Measurements from ENCODE around the gene RNF213.
"Not testable (repeated sequence)": the region's sequence is repeated elsewhere in the genome, so short reads cannot be mapped to it uniquely, and the experiment has no call there.

The RNF213 gene

DNA sequence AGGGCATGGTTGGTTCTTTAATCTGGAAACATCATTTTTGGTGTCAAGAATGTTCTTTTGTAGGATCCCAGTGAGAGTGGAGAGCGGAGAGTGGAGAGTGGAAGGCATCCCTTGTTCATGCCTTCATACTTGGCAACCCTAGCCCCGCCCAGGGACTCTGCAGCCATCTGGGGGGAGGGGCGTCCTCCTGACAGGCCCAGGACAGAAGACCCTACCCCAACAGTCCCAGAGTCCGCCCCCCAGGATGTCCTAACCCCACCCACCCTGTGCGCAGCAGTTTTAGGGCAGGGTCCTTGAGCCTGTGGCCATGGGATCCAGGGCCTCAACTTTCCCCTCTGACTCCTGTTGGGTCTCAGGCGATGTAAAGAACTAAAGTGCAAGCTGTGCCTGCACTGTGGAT, 36.0 kb upstream of the RNF213 start:
- DNase-seq: no peak

DNA sequence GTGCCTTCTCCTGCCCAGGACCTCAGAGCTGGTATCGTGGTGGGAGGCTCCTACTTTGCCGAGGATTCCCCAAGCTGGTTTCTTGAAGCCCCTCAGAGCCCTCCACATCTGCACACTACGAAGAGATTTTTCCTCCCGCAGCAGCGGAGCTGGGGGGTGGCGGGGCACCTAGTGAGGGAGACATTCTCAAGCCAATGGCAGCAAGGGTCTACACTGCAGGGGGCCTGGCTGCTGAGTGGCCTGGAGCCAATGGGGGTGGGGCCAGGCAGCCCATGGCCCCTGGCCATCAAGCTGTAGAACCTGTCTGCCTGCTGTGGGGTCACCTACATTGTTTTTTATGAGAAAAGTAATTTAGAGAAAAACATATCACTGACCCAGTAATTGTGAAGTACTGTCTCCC, 35.4 kb upstream of the RNF213 start:
- DNase-seq: no peak

DNA sequence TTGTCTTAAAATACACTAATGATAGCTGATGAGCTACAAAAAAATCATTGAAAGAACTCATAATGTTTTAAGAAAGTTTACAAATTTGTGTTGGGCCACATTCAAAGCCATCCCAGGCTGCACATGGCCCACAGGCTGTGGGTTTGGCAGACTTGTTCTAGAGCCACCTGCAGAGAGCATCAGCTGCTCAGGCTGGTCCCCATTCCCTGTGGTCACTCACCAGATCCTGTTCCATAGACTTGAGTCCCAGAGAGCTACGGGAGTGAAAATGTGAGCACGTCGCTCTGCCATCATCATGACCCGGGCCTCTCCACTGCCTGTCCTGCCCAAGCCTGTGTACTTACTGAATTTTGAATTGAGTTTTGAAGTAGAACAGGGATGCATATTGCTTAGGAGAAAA, 33.5 kb upstream of the RNF213 start:
- no peak for DNase-seq

DNA sequence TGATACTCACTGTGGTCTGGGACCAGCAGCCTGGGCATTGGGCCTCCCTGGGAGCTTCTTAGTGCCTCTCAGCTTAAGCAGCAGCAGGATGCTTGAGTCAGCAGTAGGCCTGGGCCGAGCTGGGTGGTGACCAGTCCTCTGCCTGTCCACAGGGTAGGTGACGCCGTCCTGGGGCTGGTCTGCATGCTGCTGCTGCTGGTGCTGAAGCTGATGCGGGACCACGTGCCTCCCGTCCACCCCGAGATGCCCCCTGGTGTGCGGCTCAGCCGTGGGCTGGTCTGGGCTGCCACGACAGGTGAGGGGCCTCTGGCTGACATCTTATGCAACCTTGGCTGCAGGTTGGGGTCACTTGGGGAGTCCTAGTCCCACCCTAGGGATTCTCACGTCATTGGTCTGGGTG, 33.0 kb upstream of the RNF213 start:
- no peak for DNase-seq

DNA sequence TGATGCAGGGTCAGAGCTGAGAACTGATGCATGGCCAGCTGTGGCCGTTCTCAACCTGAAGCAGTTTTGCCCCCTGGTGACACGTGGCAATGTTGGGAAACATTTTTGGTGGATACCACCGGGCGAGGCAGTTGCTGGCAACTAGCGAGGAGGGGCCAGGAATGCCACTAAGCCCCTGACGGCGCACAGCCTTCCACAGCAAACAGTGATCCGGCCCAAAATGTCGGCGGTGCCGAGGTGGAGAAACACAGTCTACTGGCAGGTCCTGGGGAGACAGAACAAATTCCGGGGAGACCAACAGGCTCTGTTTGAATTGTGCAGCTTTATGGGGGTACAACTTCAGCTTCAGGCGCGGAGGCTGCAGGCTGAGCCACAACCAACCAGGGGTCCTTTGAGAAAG, 32.2 kb upstream of the RNF213 start:
- DNase-seq: no peak

DNA sequence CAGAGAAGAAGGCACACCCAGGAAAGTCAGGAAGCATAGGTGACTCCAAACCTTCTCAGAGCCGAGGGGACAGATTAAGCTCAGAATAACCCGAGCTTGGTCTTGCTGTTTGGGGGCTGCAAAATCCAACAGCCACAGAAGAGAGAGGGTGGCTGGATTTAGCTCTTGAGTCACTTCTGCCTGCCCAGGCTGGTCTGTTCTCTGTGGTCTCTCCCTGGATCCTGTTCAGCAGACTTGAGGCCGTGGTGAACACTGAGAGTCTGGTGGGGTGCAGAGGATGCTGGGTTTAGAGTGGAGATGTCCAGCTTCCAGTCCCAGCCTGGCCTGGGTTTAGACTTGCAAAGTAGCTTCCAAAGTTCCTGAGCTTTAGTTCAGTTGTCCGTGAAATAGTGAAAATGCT, 31.6 kb upstream of the RNF213 start:
- no peak for DNase-seq

DNA sequence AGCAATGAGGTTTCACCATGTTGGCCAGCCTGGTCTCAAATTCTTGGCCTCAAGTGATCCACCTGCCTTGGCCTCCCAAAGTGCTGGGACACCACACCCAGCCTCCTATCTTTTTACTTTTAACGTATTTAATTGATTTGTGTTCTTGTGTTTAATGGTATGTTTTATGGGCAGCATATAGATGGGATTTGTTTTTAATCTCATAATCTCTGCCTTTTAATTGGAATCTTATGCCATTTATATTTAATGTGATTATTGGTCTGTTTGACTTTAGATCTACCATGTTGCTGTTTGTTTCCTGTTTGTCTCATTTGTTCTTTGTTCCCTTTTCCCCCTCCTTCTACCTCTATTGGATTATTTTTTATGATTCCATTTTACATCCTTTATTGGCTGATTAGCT, 28.2 kb upstream of the RNF213 start:
- DNase-seq: no peak

DNA sequence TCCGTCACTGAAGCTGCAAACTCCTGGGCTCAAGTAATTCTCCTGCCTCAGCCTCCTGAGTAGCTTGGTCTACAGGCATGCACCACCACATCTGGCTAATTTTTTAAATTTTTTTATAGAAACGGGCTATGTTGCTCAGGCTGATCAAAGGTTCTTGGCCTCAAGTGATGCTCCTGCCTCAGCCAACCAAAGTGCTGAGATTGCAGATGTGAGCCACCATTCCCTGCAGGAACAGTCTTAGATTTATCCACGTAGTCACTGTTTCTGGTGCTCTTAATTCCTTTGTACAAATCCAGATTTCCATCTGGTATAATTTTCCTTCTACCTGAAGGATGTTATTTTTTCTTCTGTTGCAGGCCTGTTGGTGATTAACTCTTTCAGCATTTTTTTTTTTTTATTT, 27.4 kb upstream of the RNF213 start:
- DNase-seq: no peak

DNA sequence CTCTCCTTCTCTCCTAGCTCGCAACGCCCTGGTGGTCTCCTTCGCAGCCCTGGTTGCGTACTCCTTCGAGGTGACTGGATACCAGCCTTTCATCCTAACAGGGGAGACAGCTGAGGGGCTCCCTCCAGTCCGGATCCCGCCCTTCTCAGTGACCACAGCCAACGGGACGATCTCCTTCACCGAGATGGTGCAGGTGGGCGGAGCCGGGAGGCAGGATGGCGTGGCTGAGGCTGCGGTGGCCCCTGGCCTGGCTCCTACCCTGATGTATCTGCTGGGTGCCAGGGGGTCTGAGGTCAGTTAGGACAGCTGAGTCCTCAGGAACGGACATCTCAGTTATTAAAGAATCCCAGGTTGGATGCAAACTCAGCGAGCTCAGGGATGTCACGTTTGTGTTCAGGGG, 23.7 kb upstream of the RNF213 start:
- no peak for DNase-seq

DNA sequence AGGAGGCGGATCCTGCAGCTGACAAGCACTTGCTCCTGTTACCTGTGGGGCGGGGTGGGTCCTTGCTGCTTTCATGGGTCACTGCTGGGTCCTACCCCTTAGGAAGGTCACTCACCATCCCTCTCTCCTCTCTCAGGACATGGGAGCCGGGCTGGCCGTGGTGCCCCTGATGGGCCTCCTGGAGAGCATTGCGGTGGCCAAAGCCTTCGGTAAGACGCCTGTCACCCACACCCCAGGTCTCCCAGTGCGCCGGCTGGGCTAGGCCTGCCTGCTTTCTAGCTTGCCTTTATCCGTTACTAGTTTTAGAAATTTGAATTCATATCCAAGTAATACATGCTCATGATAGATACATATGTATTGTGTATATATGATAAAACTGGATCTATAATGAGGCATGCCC, 23.3 kb upstream of the RNF213 start:
- no peak for DNase-seq

DNA sequence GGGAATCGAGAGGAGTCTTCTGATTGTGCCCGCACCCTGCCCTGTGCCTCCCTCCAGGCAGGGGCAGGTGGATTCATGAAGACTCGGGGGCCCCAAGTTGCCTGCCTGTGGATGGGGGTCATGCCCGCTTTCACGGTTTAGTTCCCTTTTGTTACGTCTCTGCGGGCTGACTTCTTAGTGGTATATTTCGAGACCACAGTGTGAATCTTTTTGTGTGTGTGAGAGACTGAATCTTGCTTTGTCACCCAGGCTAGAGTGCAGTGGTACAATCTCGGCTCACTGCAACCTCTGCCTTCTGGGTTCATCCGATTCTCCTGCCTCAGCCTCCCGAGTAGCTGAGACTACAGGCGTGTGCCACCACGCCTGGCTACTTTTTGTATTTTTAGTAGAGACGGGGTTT, 18.1 kb upstream of the RNF213 start:
- DNase-seq: no peak

DNA sequence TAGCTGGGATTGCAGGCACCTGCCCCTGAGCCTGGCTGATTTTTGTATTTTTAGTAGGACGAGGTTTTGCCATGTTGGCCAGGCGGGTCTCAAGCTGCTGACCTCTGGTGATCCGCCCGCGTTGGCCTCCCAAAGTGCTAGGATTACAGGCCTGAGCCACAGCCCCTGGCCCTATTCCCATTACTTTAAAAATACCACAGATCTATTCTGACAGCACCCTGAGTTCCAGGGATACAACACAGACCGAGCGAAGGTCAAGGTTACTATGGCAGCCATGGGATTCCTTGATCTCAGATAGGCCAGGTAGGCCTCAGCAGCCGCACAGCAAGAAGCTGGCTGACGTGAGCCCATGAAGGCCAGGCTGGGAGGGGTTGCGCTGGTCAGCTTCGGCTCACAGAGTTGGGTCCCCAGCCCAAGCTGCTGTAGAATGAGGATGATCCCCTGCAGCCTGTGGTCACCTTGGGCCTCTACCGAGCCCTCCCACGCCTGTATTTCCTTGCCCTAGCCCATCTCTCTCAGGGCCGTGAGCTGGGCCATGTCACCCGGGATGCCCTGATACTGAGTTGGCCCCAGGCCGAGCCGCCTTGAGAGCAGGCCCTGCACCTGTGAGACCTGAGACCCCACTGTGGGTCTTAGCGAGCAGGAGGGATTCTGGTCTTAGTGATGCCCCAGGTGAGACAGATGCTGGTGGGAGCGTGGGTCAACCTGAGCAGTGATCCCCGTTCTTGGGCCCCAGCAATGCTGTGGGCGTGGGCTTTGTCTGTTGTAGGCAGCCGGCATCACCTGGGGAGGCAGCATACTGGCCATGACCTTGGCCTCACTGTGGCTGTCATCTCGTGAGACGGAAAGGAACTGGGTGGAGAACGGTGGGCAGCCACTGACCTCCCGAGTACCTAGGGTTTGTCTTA, 16.9 kb upstream of the RNF213 start:
- no peak for DNase-seq

DNA sequence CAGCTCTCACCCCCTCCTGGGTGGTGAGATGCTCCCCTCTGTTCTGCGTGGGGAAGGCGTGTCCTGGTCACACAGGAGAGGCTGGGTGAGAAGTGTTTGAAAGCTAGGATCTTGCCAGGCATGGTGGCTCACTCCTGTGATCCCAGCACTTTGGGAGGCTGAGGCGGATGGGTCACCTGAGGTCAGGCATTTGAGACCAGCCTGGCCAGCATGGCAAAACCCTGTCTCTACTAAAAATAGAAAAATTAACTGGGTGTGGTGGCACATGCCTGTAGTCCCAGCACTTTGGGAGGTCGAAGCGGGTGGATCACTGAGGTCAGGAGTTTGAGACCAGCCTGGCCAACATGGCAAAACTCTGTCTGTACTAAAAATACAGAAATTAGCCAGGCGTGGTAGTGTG, 16.2 kb upstream of the RNF213 start:
- not testable (repeated sequence) for DNase-seq

DNA sequence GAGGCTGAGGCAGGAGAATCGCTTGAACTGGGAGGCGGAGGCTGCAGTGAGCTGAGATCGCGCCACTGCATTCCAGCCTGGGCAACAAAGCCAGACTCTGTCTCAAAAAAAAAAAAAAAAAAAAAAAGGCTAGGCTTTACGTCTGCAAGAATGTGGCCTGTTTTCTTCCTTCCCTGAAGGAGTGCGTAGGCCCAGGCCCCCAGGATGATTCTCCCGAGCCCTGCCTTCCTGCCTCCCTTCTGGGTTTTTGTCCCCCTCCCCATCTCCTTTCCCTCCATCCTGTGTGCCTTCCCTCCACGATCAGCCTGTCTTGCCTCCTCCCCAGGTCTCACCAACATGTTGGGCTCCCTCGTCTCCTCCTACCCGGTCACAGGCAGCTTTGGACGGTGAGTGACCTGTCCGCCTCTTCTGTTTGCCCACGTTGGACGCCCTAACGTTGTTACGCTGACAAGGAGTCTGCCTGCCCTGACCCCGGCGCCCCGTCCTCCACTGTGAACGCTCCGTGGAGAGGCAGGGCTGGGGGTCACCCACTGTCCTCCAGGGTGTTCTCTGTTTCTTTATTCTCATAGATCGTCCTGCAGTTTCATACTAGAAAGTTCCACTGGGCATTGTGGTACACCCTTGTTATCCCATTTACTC, 15.7 kb upstream of the RNF213 start:
- no peak for DNase-seq

DNA sequence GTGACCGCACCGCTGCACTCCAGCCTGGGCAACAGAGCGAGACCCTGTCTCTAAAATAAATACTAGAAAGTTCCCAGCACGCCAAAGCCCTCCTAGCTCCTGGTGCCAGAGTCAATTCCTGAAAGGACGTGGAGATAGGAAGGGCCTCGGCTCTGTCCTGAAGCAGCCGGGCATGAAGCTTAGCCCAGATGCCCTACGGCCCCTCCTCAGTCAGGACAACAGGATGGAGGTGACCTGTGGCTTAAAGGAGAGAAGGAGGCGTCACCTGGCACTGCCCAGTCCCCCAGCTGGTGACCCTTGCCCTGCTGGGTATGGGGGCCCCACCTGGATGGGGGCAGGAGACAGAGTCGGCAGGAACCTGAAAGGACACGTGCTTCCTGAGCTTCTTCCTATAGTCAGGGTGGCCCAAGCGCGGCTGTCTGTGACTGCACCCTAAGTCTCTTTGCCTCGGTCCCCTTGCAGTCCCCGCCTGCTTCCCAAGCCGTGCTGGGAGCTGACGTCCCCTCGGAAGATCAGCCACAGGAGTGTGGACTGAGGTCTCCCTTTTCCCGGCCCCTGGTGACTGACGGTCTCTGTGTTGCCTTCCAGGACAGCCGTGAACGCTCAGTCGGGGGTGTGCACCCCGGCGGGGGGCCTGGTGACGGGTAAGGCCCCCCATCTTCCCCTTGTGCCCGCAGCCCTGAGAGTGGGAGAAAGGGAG, 14.9 kb upstream of the RNF213 start:
- no peak for DNase-seq

DNA sequence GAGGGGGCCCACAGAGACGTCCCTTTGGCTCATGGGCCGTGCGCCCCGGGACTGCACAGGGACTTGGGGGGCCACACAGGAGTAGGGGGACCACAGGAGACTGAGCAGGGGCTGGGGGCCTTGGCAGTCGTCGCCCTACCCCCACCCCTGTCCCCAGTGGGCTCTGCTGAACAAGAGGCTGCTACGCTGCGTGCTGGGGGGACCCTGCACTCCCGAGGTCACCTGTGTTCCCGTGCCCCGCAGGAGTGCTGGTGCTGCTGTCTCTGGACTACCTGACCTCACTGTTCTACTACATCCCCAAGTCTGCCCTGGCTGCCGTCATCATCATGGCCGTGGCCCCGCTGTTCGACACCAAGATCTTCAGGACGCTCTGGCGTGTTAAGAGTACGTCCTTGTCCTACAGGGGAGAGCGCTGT, 14.4 kb upstream of the RNF213 start:
- DNase-seq: no peak

DNA sequence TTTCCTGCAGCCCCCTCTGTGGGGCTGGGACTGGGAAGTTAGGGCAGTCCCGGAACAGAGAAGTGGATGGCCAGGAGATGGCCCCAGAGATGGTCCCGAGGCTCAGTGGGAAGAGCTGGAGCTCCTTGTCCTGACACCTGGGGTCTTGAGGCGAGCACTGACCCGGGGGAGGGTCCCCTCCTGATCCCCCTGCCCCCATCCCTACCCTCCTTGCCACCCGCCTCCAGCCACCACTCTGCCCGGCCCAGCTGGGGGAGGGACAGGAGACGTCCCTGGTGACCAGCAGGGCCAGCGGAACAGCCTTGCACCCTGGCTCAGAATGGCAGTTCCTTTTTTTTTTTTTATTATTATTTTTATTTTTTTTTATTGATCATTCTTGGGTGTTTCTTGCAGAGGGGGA, 13.9 kb upstream of the RNF213 start:
- no peak for DNase-seq

DNA sequence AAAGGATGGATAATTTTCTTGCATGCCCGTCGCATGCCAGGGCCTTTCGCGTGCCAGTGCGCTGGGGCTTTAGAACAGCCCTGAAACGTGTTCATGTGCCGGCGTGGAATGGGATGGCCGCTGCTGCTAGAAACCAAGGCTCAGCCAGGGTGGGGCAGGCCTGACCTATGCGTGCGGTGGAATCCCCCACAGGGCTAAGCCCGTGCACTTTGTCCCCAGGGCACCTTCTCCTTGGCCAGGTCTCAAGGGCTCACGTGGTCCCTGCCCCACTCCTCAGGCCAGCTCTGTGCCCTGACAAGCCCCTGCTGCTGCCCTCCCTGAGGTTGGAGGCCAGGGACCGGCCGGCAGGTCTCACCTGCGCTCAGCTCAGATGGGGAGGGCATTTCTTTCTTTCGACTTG, 13.1 kb upstream of the RNF213 start:
- no peak for DNase-seq

DNA sequence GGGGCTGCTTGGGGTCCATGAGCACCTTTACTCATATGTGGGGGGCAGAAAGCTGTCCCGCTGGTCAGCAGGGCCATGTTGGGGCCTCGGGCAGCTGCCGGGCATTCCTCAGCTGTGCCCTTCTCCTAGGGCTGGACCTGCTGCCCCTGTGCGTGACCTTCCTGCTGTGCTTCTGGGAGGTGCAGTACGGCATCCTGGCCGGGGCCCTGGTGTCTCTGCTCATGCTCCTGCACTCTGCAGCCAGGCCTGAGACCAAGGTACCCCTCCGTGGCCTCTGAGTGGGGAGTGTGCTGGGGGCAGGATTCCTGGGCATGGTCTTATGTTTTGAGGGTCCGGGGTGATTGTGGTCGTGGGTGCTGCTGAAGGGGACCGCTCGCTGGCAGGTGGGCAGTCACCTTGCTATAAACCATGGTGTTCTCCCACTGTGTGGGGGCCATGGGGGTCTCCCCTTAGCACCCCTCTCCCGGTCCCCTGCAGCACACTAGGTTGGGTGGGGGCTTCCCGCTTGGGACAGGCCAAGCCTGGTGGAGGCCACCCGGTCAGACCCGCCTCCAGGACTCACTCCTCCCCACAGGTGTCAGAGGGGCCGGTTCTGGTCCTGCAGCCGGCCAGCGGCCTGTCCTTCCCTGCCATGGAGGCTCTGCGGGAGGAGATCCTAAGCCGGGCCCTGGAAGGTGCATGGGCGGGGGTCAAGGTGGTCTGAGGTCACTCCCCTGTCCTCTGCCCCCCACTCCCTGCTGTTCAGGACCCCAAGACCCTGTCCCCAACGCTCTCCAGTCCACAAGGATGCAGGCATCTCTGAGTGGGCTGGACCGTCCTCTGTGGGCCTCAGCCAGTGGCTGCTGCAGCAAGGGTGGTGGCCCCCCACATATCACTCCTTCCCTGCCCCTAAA, 12.4 kb upstream of the RNF213 start:
- no peak for DNase-seq

DNA sequence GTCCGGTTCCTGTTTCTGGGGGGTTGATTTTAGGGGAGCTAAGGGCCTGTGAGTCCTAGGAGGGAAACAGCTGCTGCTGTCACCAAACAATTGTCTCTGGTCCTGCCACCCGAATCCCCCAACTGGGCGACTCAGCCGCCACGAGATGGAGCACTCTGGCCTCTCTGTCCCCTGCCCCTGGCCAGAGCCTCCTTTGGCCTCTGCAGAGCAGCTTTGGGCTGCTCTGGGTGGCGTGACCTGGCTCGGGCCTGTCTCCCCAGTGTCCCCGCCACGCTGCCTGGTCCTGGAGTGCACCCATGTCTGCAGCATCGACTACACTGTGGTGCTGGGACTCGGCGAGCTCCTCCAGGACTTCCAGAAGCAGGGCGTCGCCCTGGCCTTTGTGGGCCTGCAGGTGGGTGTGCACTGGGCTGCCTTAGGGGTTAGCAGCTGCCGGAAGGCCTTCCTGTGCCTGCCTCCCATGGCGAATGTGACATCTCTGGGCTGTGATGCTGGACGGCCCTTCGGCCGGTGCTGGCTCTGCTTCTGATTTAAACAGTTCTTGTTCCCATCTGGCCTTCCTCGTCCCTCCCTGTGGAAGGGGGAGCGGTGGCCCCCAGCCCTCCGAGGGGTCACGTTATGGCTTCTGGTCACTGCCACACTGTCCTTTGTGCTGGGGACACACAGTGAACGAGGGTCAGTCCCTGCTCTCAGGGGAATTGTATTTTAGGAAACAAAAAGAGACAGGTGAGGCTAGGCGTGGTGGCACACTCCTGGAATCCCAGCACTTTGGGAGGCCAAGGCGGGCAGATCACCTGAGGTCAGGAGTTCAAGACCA, 11.6 kb upstream of the RNF213 start:
- no peak for DNase-seq

DNA sequence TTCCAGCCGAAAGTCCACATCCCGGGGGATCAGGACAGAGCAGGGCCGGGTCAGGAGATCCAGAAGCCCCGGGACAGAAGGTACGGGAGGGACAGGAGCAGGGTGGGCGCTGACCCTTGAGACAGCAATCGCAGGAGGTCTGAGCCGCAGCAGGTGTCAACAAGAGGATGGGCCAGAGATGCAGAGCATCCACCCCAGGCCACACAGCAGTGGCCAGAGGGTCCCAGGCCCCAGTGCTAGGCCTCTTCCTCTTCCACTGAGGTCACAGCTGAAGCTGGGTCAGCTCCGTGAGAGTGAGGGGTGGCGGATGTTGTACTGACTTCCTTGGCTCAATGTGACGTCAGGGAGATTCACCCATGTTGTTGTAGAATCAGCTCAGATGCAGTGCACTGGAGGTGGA, 8.7 kb upstream of the RNF213 start:
- DNase-seq: no peak

DNA sequence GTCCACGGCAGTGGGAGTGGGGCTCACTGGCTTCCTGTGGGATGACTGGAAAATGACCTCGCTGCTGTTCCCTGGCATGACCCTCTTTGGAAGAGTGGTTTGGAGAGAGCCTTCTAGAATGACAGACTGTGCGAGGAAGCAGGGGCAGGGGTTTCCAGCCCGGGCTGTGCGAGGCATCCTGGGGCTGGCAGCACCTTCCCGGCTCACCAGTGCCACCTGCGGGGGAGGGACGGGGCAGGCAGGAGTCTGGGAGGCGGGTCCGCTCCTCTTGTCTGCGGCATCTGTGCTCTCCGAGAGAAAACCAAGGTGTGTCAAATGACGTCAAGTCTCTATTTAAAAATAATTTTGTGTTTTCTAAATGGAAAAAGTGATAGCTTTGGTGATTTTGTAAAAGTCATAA, 7.8 kb upstream of the RNF213 start:
- DNase-seq: peak; percentile 84
